Neural cell (in vitro differentiated cells): ENCODE results near the gene SLC27A5. TPM values are rescaled to one million over a fixed set of nuclear protein-coding genes. Genes with fewer than 3 reads are reported as not detected.
"Not testable (repeated sequence)": the region's sequence is repeated elsewhere in the genome, so short reads cannot be mapped to it uniquely, and the experiment has no call there.

Experiments used
- H2AFZ ChIP-seq: fragments of 200-600, 300-800 bp; sonication (generic), shearing (Covaris generic); 2 replicates; pipeline ENCODE4 v1.6.0; 2014; ENCODE audit warnings: low read depth, mild to moderate bottlenecking, antibody characterized with exemption, low read length, moderate library complexity
- H3F3A ChIP-seq: fragments of 200-600 bp; shearing (Covaris generic); 2 replicates; pipeline ENCODE4 v1.6.1; 2016; ENCODE audit warnings: mild to moderate bottlenecking, moderate library complexity, mixed read lengths, antibody characterized with exemption, low read length; ENCODE audit not compliant: insufficient read depth, poor library complexity, severe bottlenecking
- H3K27ac ChIP-seq: fragments of 200-600, 300-800 bp; sonication (generic), shearing (Covaris generic); 2 replicates; pipeline ENCODE4 v1.5.1; 2014; ENCODE audit warnings: mild to moderate bottlenecking, low read length, moderate library complexity
- H3K27me3 ChIP-seq: fragments of 300-800, 200-600 bp; sonication (generic), shearing (Covaris generic); 2 replicates; pipeline ENCODE4 v1.6.0; 2014; ENCODE audit warnings: mild to moderate bottlenecking, low read depth, low read length, moderate library complexity; ENCODE audit not compliant: insufficient read depth
- H3K36me3 ChIP-seq: fragments of 300-800, 200-600 bp; sonication (generic), shearing (Covaris generic); 2 replicates; pipeline ENCODE4 v1.5.1; 2014; ENCODE audit warnings: mild to moderate bottlenecking, antibody characterized with exemption, low read length, moderate library complexity; ENCODE audit not compliant: insufficient read depth
- H3K4me2 ChIP-seq: fragments of 300-800, 200-600 bp; sonication (generic), shearing (Covaris generic); 2 replicates; pipeline ENCODE4 v1.6.0; 2014; ENCODE audit warnings: mild to moderate bottlenecking, low read length
- H3K4me3 ChIP-seq: fragments of 300-800, 200-600 bp; sonication (generic), shearing (Covaris generic); 2 replicates; pipeline ENCODE4 v1.5.1; 2014; ENCODE audit warnings: mild to moderate bottlenecking, low read length, moderate library complexity
- H3K79me2 ChIP-seq: fragments of 200-600 bp; shearing (Covaris generic); replicated peaks from 2 replicates; pipeline ENCODE4 v1.6.0; 2014; ENCODE audit warnings: mild to moderate bottlenecking, low read length, moderate library complexity; ENCODE audit not compliant: insufficient read depth
- H3K9ac ChIP-seq: fragments of 300-800, 200-600 bp; sonication (generic), shearing (Covaris generic); 2 replicates; pipeline ENCODE4 v1.6.1; 2016; ENCODE audit warnings: mild to moderate bottlenecking, low read length, mixed read lengths
- H3K9me2 ChIP-seq: fragments of 200-600 bp; shearing (Covaris generic); 2 replicates; pipeline ENCODE4 v1.6.1; 2016; ENCODE audit warnings: mild to moderate bottlenecking, low read length, mixed read lengths; ENCODE audit not compliant: insufficient read depth
- H3K9me3 ChIP-seq: fragments of 200-600, 300-800 bp; sonication (generic), shearing (Covaris generic); 2 replicates; pipeline ENCODE4 v1.6.1; 2016; ENCODE audit warnings: mild to moderate bottlenecking, mixed run types, low read length, moderate library complexity, mixed read lengths
- H4K20me1 ChIP-seq: fragments of 200-600 bp; shearing (Covaris generic); 2 replicates; pipeline ENCODE4 v1.6.1; 2016; ENCODE audit warnings: mild to moderate bottlenecking, mixed run types; ENCODE audit not compliant: insufficient read depth
- EP300 ChIP-seq: fragments of 450-650 bp; conservative IDR thresholded peaks from 2 replicates; pipeline ENCODE4 v1.6.1; 2014; ENCODE audit warnings: antibody characterized with exemption, mild to moderate bottlenecking, moderate library complexity; ENCODE audit not compliant: poor library complexity, severe bottlenecking
- EZH2 ChIP-seq: fragments of 200-600, 300-800 bp; shearing (Covaris generic), sonication (generic); IDR thresholded peaks from 2 replicates; pipeline ENCODE4 v1.6.1; 2014; ENCODE audit warnings: antibody characterized with exemption, low read length, borderline replicate concordance, mild to moderate bottlenecking; ENCODE audit not compliant: insufficient read depth, poor library complexity, severe bottlenecking
- MXI1 ChIP-seq: fragments of 450-650 bp; conservative IDR thresholded peaks from 2 replicates; pipeline ENCODE4 v1.6.1; 2014; ENCODE audit warnings: antibody characterized with exemption, mild to moderate bottlenecking; ENCODE audit not compliant: poor library complexity, severe bottlenecking
- POLR2AphosphoS5 ChIP-seq: IDR thresholded peaks from 2 replicates; pipeline ENCODE4 v1.6.1; 2012
- RAD21 ChIP-seq: fragments of 450-650 bp; conservative IDR thresholded peaks from 2 replicates; pipeline ENCODE4 v1.6.1; 2014; ENCODE audit warnings: antibody characterized with exemption, mild to moderate bottlenecking, moderate library complexity
- REST ChIP-seq: IDR thresholded peaks from 2 replicates; pipeline ENCODE4 v1.6.1; 2012; ENCODE audit warnings: borderline replicate concordance
- SMC3 ChIP-seq: fragments of 450-650 bp; conservative IDR thresholded peaks from 2 replicates; pipeline ENCODE4 v1.6.1; 2014; ENCODE audit warnings: antibody characterized with exemption, mild to moderate bottlenecking, moderate library complexity; ENCODE audit not compliant: poor library complexity
- TAF1 ChIP-seq: IDR thresholded peaks from 2 replicates; pipeline ENCODE4 v1.6.1; 2012; ENCODE audit warnings: low read depth
- polyA plus RNA-seq: library from polyadenylated mRNA; depleted of rRNA; stranded (reverse); fragments of >200 nt; gene quantifications from 2 replicates; pipeline ENCODE4 v1.2.3, GENCODE V29; 2014
- TF ChIP-seq, protein P1 (sequence below): fragments of 450-650 bp; IDR thresholded peaks from 2 replicates; pipeline ENCODE4 v1.5.1; 2014; ENCODE audit warnings: antibody characterized with exemption, mild to moderate bottlenecking, moderate library complexity; ENCODE audit not compliant: poor library complexity, severe bottlenecking

SLC27A5 gene
- polyA plus RNA-seq, 1 donor from 2014 or later = 14.9 TPM

GRCh38 chr19:58510084-58510862 is 1.5 kb downstream of the SLC27A5 start:
- Histone ChIP-seq H3K27me3 (no peaks in the 10 kb centered on the region), H3K36me3 (no peaks in the 10 kb centered on the region), H2AFZ (no peak overlapping the region), H3K79me2 (no peaks in the 10 kb centered on the region), H3K4me3 (no peak overlapping the region), H3K4me2 (no peak overlapping the region), H3K27ac (no peak overlapping the region), H4K20me1 (no peaks in the 10 kb centered on the region), H3K9ac (no peak overlapping the region), H3K9me3 (no peaks in the 10 kb centered on the region), H3K9me2 (no peaks in the 10 kb centered on the region), H3F3A (no peaks in the 10 kb centered on the region)
- TF ChIP-seq POLR2AphosphoS5 (no peak), REST (no peak), RAD21 (no peak), SMC3 (no peak), TAF1 (no peak), EZH2 (no peak), EP300 (no peak), MXI1 (no peak)
- TF ChIP-seq, protein P1, sequence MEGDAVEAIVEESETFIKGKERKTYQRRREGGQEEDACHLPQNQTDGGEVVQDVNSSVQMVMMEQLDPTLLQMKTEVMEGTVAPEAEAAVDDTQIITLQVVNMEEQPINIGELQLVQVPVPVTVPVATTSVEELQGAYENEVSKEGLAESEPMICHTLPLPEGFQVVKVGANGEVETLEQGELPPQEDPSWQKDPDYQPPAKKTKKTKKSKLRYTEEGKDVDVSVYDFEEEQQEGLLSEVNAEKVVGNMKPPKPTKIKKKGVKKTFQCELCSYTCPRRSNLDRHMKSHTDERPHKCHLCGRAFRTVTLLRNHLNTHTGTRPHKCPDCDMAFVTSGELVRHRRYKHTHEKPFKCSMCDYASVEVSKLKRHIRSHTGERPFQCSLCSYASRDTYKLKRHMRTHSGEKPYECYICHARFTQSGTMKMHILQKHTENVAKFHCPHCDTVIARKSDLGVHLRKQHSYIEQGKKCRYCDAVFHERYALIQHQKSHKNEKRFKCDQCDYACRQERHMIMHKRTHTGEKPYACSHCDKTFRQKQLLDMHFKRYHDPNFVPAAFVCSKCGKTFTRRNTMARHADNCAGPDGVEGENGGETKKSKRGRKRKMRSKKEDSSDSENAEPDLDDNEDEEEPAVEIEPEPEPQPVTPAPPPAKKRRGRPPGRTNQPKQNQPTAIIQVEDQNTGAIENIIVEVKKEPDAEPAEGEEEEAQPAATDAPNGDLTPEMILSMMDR = no peak

DNA sequence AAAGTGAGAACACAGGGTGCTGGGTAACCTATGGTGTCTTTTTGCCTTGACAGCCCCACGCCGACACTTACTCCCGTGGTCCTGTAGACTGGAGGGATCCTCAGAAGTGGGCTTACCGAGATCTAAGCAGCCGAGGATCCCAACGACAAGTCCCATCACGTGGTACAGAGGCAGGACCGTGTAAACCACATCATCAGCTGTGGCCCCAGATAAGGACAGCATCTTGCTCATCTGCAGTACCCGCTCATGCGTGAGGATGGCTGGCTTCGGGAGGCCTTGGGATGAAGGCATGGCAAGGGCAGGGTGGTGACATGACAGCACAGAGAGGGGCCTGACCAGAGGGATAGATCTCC is 2.1 kb downstream of the SLC27A5 start:
- H3K4me2 ChIP-seq = no peak overlapping the region
- H3F3A ChIP-seq = no peaks in the 10 kb centered on the region
- no peaks in the 10 kb centered on the region for H3K9me2 ChIP-seq
- TF ChIP-seq EZH2 = no peak
- H3K9me3 ChIP-seq = no peaks in the 10 kb centered on the region
- no peak overlapping the region for H2AFZ ChIP-seq
- no peak overlapping the region for H3K9ac ChIP-seq
- H3K79me2 ChIP-seq = no peaks in the 10 kb centered on the region
- H3K27ac ChIP-seq = no peak overlapping the region
- no peak overlapping the region for H3K4me3 ChIP-seq
- no peaks in the 10 kb centered on the region for H3K27me3 ChIP-seq
- no peaks in the 10 kb centered on the region for H3K36me3 ChIP-seq
- no peaks in the 10 kb centered on the region for H4K20me1 ChIP-seq

GRCh38 chr19:58507602-58508223 is 4.1 kb downstream of the SLC27A5 start:
- not testable (repeated sequence) for H3K36me3 ChIP-seq, H3K9ac ChIP-seq, H3K27me3 ChIP-seq, H3K9me2 ChIP-seq, H2AFZ ChIP-seq, H4K20me1 ChIP-seq, H3K4me2 ChIP-seq, H3K79me2 ChIP-seq, H3K4me3 ChIP-seq, H3K9me3 ChIP-seq, H3K27ac ChIP-seq, H3F3A ChIP-seq
